GM04504 (cell line): ENCODE results near the gene RALGPS2.

ENCODE experiments used
- DNase-seq: peaks from one replicate; pipeline ENCODE4 v3.0.0-alpha.2; 2012; ENCODE audit warnings: low read depth

RALGPS2 gene

DNA sequence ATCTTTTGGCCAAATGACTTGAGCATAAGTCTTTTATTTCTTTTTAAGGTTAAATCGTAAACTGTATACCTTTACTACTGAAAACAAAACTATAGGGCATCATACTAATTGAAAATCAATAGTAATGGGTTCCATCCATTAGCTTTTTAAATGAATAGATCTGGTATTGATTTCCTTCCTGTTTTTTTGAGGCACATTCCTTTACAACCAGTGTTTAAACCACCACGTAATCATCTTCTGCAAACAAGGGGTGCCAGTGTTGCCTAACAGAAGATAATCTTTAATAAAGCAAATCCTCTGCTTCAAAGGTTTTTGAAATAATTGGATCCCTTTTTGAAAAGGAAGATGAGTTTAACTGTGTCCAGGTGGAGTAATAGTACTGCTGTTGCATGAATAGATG lies 194.5 kb downstream of the RALGPS2 start:
- DNase-seq: no peak

DNA sequence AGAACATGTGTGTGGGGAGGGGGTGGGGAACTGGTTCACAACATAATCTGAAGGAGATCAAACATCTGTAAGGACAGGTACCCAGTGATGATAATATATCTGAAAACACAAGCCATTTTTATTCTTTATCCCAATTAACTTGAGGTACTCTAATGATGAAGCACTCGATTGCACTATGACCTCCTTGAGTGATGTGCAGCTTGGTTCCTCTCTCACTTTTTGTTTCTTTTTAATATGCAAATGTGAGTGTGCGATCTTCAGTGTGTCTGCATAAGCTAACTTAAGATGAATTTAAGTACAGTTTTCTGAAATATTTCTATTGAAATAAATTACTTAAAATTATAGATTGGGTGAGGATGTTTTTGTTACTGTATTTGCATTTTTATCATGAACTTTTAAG lies 196.5 kb downstream of the RALGPS2 start:
- DNase-seq: no peak

DNA sequence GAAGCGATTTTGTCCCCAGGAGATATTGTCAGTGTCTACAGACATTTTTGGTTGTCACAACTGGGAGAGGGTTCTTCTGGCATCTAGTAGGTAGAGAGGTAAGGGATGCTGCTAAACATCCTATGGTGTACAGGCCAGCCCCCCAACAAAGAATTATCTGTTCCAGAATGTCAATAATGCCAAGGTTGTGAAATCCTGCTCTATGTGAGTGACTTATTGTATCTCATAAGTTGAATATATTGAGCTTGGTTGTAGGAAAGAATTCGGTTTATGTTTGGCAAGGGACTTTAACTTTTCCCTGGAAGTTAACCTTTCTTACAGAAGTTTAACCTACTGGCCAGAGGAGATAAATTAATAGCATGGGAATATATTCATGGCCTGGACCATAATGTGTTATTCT lies 198.5 kb downstream of the RALGPS2 start:
- no peak for DNase-seq

GRCh38 chr1:178926046-178926445 lies 201.0 kb downstream of the RALGPS2 start:
- DNase-seq: no peak

- DNase-seq: no peak
Measured at GRCh38 chr1:178927003-178927402, 202.0 kb downstream of the RALGPS2 start.

DNA sequence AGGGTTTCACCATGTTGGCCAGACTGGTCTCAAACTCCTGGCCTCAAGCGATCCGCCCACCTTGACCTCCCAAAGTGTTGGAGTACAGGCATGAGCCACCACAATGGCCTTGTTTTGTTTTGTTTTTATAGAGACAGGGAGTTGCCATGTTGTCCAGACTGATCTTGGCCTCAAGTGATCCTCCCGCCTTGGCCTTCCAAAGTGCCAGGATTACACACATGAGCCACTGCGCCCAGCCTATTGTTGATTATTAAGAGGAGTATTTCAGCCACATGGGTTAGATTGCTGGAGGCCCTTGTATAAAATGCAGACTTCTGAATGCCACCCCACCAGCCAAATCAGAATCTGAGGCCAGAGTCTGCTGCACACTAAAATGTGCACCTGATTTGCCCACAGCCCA lies 203.0 kb downstream of the RALGPS2 start:
- no peak for DNase-seq

DNA sequence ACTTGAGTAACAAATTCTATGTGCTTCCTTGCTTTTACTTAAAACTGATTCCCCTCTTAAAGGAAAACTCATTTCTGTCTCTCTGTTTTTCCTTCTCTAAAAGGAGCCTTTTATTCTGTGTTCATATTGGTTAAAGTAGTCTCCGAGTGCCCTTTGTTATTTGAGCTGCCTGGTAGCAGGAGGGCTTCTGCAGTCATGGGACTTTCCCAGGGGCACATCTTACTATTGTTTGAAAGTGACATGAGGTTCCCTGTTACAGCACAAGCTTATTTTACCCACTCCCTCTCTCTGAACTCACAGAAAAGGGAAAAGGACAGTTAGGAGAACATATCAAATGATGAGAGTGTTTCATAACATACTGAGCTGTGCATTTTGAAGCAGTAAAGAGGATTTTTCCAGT lies 203.9 kb downstream of the RALGPS2 start:
- no peak for DNase-seq

GRCh38 chr1:178931858-178932551 lies 207.0 kb downstream of the RALGPS2 start:
- DNase-seq: peak; percentile 40

- DNase-seq: no peak
Measured at GRCh38 chr1:178932552-178932906, 207.5 kb downstream of the RALGPS2 start.

DNA sequence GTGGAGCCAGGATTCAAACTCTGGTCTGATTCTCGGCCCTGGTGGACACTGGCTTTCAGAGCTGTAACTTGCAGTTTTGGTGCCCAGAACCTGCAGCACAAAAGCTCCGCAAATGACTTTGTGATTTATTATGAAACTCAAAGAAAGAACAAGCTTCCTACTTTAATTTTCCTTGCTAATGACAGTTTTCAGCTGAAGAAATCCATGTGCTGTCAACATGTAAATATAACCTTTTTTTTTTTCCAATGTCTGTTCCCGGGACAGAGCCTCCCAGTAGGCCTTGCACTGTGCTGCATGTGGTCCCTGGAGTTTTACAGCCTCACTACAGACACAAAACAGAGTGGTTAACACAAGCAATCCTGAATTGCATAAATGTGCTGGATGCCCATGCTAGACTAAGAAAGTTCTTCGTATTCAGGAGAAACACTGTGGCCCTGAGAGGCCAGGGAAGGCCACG lies 208.1 kb downstream of the RALGPS2 start:
- no peak for DNase-seq

GRCh38 chr1:178933709-178934490 lies 208.9 kb downstream of the RALGPS2 start:
- no peak for DNase-seq

- DNase-seq: no peak
Measured at GRCh38 chr1:178934546-178934945, 209.5 kb downstream of the RALGPS2 start.

GRCh38 chr1:178935610-178936009 lies 210.6 kb downstream of the RALGPS2 start:
- no peak for DNase-seq

GRCh38 chr1:178937695-178938094 lies 212.7 kb downstream of the RALGPS2 start:
- no peak for DNase-seq

- no peak for DNase-seq
Measured at GRCh38 chr1:178938101-178938958, 213.3 kb downstream of the RALGPS2 start.

- DNase-seq: peak; percentile 62
Measured at GRCh38 chr1:178938959-178939317, 213.9 kb downstream of the RALGPS2 start.

DNA sequence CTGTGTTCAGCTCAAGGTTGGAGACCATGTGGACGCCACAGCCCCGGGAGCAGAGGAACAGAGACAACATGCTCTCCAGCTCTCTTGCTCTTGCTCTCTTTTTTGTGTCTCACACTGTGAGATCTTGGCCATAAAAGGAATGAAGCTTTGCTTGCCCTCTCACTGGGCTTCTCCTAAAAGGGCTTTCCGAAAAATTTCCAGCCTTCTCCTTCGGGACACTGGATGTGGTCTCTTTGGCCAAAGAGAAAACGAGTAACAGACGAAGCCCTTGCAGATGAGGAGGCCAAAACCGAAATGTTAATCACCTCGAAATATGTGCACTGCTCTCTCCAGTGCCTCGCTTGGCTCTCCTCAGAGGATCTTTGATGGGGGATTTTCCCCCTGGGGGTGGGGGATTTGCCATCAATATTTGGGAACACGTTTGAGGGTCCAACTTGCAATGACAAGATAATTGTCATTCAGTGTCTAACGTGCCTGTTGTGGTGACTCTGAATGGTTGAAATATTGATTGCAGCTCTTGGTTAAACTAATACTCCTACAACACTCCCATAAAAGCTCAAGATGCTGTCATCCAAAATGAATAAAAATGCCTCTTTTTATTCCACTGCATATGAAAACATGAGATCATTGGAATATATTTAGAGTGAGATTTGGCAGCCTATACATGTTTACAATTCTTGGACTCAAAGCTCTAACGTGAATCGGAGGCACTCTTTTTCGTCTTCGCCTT lies 214.5 kb downstream of the RALGPS2 start:
- DNase-seq: no peak

GRCh38 chr1:178940068-178940765 lies 215.2 kb downstream of the RALGPS2 start:
- DNase-seq: no peak

DNA sequence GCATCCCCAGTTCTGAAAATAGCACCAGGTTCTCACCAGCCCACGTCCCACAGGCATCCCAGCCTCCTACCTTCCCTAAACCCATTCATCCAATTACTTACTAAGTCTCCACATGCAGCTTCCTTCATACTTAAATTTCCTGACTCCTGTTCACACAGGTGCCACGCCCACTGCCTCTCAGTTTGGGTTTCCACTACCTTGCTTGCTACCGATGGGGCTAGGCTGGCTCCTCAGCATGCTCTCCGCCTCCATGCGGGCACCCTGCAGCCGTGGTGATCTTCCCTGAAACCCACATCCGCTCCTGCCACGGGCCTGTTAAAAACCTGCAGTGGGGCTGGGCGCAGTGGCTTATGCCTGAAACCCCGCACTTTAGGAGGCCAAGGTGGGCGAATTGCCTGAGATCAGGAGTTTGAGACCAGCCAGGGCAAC lies 216.2 kb downstream of the RALGPS2 start:
- no peak for DNase-seq

GRCh38 chr1:178941849-178942248 lies 216.8 kb downstream of the RALGPS2 start:
- no peak for DNase-seq
